ENCODE measurements around the gene RXFP4.

DNA sequence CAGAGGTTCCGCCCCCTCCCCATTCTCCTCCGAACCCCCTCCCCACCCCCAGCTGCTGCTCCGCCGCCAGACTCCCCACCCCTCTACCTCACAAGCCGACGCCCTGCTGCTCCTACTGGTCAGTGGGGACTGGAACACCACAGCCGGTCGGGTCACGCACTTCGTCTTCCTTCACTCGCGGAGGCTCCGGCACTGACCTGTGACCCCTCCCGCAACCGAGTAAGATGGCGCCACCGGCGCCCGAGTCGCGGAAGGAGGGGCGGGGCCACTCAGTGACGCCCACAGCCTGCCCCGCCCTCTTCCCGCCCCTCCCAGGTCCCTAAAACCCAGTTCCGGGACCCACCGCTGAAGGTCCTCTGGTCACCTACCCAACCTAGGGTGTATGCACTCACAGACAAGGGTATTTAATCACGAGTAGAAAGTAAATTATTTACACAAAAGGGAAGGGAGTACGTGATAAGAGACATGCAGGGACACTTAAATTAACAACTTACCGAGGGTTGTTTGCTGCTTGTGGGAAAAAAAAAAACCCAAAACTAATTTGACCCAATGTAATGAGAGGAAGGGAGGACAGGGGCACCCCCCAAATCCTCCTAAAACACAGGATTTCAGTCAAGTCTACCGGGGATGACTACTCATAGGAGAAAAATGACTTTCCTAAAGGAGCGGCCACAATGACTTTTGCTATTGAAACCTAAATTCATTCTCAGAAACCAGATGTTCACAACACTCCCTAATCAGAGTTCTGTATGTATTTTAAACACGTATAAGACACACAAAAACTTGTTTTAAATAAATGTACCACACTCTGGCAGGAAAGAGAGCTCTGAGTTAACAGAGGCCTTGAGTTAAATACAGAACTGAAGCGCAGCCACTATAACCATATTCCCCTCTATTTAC lies 30.0 kb upstream of the RXFP4 start, which contains the start of gene RIT1:
- no peak for TF ChIP-seq EZH2 (IDR thresholded peaks at IDR 0.05; ENCODE audit: low read length, unreplicated experiment)
- no peak for TF ChIP-seq EZH2phosphoT487 (IDR thresholded peaks at IDR 0.05; ENCODE audit: borderline replicate concordance, low read length)
- TF ChIP-seq, protein P1, sequence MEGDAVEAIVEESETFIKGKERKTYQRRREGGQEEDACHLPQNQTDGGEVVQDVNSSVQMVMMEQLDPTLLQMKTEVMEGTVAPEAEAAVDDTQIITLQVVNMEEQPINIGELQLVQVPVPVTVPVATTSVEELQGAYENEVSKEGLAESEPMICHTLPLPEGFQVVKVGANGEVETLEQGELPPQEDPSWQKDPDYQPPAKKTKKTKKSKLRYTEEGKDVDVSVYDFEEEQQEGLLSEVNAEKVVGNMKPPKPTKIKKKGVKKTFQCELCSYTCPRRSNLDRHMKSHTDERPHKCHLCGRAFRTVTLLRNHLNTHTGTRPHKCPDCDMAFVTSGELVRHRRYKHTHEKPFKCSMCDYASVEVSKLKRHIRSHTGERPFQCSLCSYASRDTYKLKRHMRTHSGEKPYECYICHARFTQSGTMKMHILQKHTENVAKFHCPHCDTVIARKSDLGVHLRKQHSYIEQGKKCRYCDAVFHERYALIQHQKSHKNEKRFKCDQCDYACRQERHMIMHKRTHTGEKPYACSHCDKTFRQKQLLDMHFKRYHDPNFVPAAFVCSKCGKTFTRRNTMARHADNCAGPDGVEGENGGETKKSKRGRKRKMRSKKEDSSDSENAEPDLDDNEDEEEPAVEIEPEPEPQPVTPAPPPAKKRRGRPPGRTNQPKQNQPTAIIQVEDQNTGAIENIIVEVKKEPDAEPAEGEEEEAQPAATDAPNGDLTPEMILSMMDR (conservative IDR thresholded peaks at IDR 0.05; ENCODE audit: low read depth, low read length) = no peak

Data from PC-3 (cell line).